ENCODE data around the gene MAP7D1.
"Not testable (repeated sequence)": the region's sequence is repeated elsewhere in the genome, so short reads cannot be mapped to it uniquely, and the experiment has no call there.

The MAP7D1 gene

GRCh38 chr1:36166938-36167905, 11.3 kb downstream of the MAP7D1 start:
- no peak for DNase-seq (ENCODE audit: low read depth in 1 of 2, low spot score in 1 of 2)

- DNase-seq (ENCODE audit: low read depth in 1 of 2, low spot score in 1 of 2) = no peak
Observed at GRCh38 chr1:36168514-36168913, 12.6 kb downstream of the MAP7D1 start.

- no peak for DNase-seq (ENCODE audit: low read depth in 1 of 2, low spot score in 1 of 2)
Observed at GRCh38 chr1:36170643-36171412, 14.9 kb downstream of the MAP7D1 start.

GRCh38 chr1:36172017-36172747, 16.2 kb downstream of the MAP7D1 start:
- DNase-seq (ENCODE audit: low read depth in 1 of 2, low spot score in 1 of 2) = no peak

- DNase-seq (ENCODE audit: low read depth in 1 of 2, low spot score in 1 of 2) = no peak
Observed at GRCh38 chr1:36172983-36173382, 17.0 kb downstream of the MAP7D1 start.

- DNase-seq (ENCODE audit: low read depth in 1 of 2, low spot score in 1 of 2) = no peak
Observed at GRCh38 chr1:36174713-36175112, 18.8 kb downstream of the MAP7D1 start.

GRCh38 chr1:36175137-36176095, 19.5 kb downstream of the MAP7D1 start:
- no peak for DNase-seq (ENCODE audit: low read depth in 1 of 2, low spot score in 1 of 2)

GRCh38 chr1:36176106-36176949, 20.4 kb downstream of the MAP7D1 start:
- DNase-seq (ENCODE audit: low read depth in 1 of 2, low spot score in 1 of 2) = no peak

GRCh38 chr1:36177589-36178431, 21.9 kb downstream of the MAP7D1 start:
- DNase-seq (ENCODE audit: low read depth in 1 of 2, low spot score in 1 of 2) = no peak

- DNase-seq (ENCODE audit: low read depth in 1 of 2, low spot score in 1 of 2) = no peak
Observed at GRCh38 chr1:36178471-36179219, 22.7 kb downstream of the MAP7D1 start.

GRCh38 chr1:36179220-36179600, 23.2 kb downstream of the MAP7D1 start:
- DNase-seq (ENCODE audit: low read depth in 1 of 2, low spot score in 1 of 2) = no peak

GRCh38 chr1:36182734-36183133, 26.8 kb downstream of the MAP7D1 start:
- DNase-seq (ENCODE audit: low read depth in 1 of 2, low spot score in 1 of 2) = no peak

- DNase-seq (ENCODE audit: low read depth in 1 of 2, low spot score in 1 of 2) = no peak
Observed at GRCh38 chr1:36183309-36183856, 27.4 kb downstream of the MAP7D1 start.

- peak; percentile 54 to 65 for DNase-seq (ENCODE audit: low read depth in 1 of 2, low spot score in 1 of 2)
Observed at GRCh38 chr1:36187800-36188593, 32.0 kb downstream of the MAP7D1 start.

GRCh38 chr1:36196805-36197204, 40.8 kb downstream of the MAP7D1 start:
- not testable (repeated sequence) for DNase-seq (ENCODE audit: low read depth in 1 of 2, low spot score in 1 of 2)

GRCh38 chr1:36198641-36199040, 42.7 kb downstream of the MAP7D1 start:
- DNase-seq (ENCODE audit: low read depth in 1 of 2, low spot score in 1 of 2) = no peak

Data from stimulated activated CD4-positive, alpha-beta T cell treated with anti-CD3 and anti-CD28 coated beads, Interleukin-15, amount 100 ng/mL, for 1 hour (primary cell).